HUES64 (cell line): Measurements from ENCODE around the gene OSBPL6.

ENCODE experiments used
- H3K27ac ChIP-seq: 2 replicates; pipeline ENCODE4 v1.7.0; 2013; ENCODE audit warnings: low read depth, low read length, inconsistent platforms
- H3K27me3 ChIP-seq: 2 replicates; pipeline ENCODE4 v1.6.1; 2013; ENCODE audit warnings: mild to moderate bottlenecking, low read length; ENCODE audit not compliant: insufficient read depth
- H3K36me3 ChIP-seq: 2 replicates; pipeline ENCODE4 v1.6.1; 2013; ENCODE audit warnings: mild to moderate bottlenecking, low read length; ENCODE audit not compliant: insufficient read depth
- H3K4me1 ChIP-seq: 2 replicates; pipeline ENCODE4 v1.6.1; 2013; ENCODE audit warnings: mild to moderate bottlenecking, low read length, moderate library complexity; ENCODE audit not compliant: insufficient read depth
- H3K4me3 ChIP-seq: 2 replicates; pipeline ENCODE4 v1.5.1; 2013; ENCODE audit warnings: mild to moderate bottlenecking, low read length, moderate library complexity
- H3K9ac ChIP-seq: 2 replicates; pipeline ENCODE4 v1.6.1; 2013; ENCODE audit warnings: mild to moderate bottlenecking, low read depth, low read length
- H3K9me3 ChIP-seq: 2 replicates; pipeline ENCODE4 v1.6.1; 2013; ENCODE audit warnings: low read depth, low read length; ENCODE audit not compliant: insufficient read depth
- WGBS: fragments of 150-250, 120-280 bp; methylation state at CpG from one replicate; pipeline ENCODE4 v1.1.7; 2013; ENCODE audit warnings: missing lambda C conversion rate; 5-methylcytosine and 5-hydroxymethylcytosine counted together

The OSBPL6 gene

DNA sequence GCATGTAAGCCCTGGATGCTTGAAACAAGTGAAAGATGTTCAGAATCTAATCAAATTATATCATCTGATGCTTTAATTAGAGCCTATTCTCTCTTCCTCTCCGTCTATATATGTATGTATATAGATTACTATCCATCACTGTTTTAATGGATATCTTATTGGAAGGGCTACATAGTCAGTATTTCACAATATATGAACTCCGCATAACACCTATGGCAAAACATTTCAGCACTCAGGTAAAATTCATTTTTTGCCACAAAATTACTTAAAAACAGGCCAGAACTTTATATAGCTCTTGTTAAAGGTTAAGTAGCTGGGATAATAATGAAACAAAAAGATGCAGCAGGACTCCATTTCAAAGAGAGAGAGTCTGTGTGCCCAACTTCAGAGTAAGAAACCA is 258.0 kb downstream of the OSBPL6 start:
- WGBS, result 93% methylated on average over 1 of the region's 2 CpGs
- Histone ChIP-seq H3K4me3 (no peak overlapping the region), H3K4me1 (peaks cover 8% of the 10 kb centered on the region; the same call in 1 of the 2 replicates), H3K27me3 (no peaks in the 10 kb centered on the region), H3K9ac (no peak overlapping the region), H3K27ac (no peak overlapping the region), H3K36me3 (peaks cover 26% of the 10 kb centered on the region), H3K9me3 (no peaks in the 10 kb centered on the region)
